Neural cell (in vitro differentiated cells): ENCODE data around the gene GPR18.

Experiments used
- CTCF ChIP-seq: fragments of 450-650 bp; IDR thresholded peaks from 2 replicates; pipeline ENCODE4 v1.5.1; 2014; ENCODE audit warnings: antibody characterized with exemption, mild to moderate bottlenecking, moderate library complexity; ENCODE audit not compliant: poor library complexity, severe bottlenecking
- EP300 ChIP-seq: fragments of 450-650 bp; conservative IDR thresholded peaks from 2 replicates; pipeline ENCODE4 v1.6.1; 2014; ENCODE audit warnings: antibody characterized with exemption, mild to moderate bottlenecking, moderate library complexity; ENCODE audit not compliant: poor library complexity, severe bottlenecking
- EZH2 ChIP-seq: fragments of 200-600, 300-800 bp; shearing (Covaris generic), sonication (generic); IDR thresholded peaks from 2 replicates; pipeline ENCODE4 v1.6.1; 2014; ENCODE audit warnings: antibody characterized with exemption, low read length, borderline replicate concordance, mild to moderate bottlenecking; ENCODE audit not compliant: insufficient read depth, poor library complexity, severe bottlenecking
- MXI1 ChIP-seq: fragments of 450-650 bp; conservative IDR thresholded peaks from 2 replicates; pipeline ENCODE4 v1.6.1; 2014; ENCODE audit warnings: antibody characterized with exemption, mild to moderate bottlenecking; ENCODE audit not compliant: poor library complexity, severe bottlenecking
- POLR2AphosphoS5 ChIP-seq: IDR thresholded peaks from 2 replicates; pipeline ENCODE4 v1.6.1; 2012
- RAD21 ChIP-seq: fragments of 450-650 bp; conservative IDR thresholded peaks from 2 replicates; pipeline ENCODE4 v1.6.1; 2014; ENCODE audit warnings: antibody characterized with exemption, mild to moderate bottlenecking, moderate library complexity
- REST ChIP-seq: IDR thresholded peaks from 2 replicates; pipeline ENCODE4 v1.6.1; 2012; ENCODE audit warnings: borderline replicate concordance
- SMC3 ChIP-seq: fragments of 450-650 bp; conservative IDR thresholded peaks from 2 replicates; pipeline ENCODE4 v1.6.1; 2014; ENCODE audit warnings: antibody characterized with exemption, mild to moderate bottlenecking, moderate library complexity; ENCODE audit not compliant: poor library complexity

GRCh38 chr13:99260216-99260615 is 2.0 kb upstream of the GPR18 start:
- no peak for TF ChIP-seq CTCF
- TF ChIP-seq REST, result no peak
- no peak for TF ChIP-seq POLR2AphosphoS5
- no peak for TF ChIP-seq EZH2
- no peak for TF ChIP-seq MXI1
- no peak for TF ChIP-seq RAD21
- no peak for TF ChIP-seq SMC3
- TF ChIP-seq EP300, result no peak
